IMR-90 (cell line): ENCODE data around the gene GIMAP8. TPM values are rescaled to one million over a fixed set of nuclear protein-coding genes. Genes with fewer than 3 reads are reported as not detected.

Source experiments
- ATAC-seq: fragments of 200-7000 bp; cut with Tn5 transposase; 2 replicates; pipeline ENCODE4 v1.9.1; 2020; ENCODE audit warnings: low read depth, mild to moderate bottlenecking, moderate library complexity
- BruUV-seq: library from RNA; stranded (reverse); fragments of 400-500 nt; replicated peaks from 2 replicates; lab custom pipeline; 2021; lab: Mats Ljungman, UMichigan
- CTCF ChIA-PET: fragments of 300-600 bp; formaldehyde crosslinking; extraction: SDS; loops from one replicate; lab custom pipeline; 2021; ENCODE audit warnings: antibody characterized with exemption; lab: Yijun Ruan, JAX
- POLR2A ChIA-PET: fragments of 300-600 bp; sonication (Branson Sonifier 250); formaldehyde crosslinking; loops from one replicate; lab custom pipeline; 2022; ENCODE audit warnings: antibody characterized with exemption; ENCODE audit not compliant: unreplicated experiment; lab: Charles Lee
- DNase-seq: peaks from one replicate; pipeline ENCODE4 v3.0.0; 2013
- H2AFZ ChIP-seq: replicated peaks from 2 replicates; pipeline ENCODE3; 2013; ENCODE audit warnings: low read length, mild to moderate bottlenecking; ENCODE audit not compliant: poor library complexity
- H2AK5ac ChIP-seq: 2 replicates; pipeline ENCODE4 v1.6.1; 2013; ENCODE audit warnings: low read depth, low read length, inconsistent platforms
- H2AK9ac ChIP-seq: replicated peaks from 2 replicates; pipeline ENCODE3; 2013; ENCODE audit warnings: mild to moderate bottlenecking, low read depth, low read length, moderate library complexity; ENCODE audit not compliant: poor library complexity
- H2BK120ac ChIP-seq: 2 replicates; pipeline ENCODE4 v1.6.1; 2013; ENCODE audit warnings: low read depth, low read length, inconsistent platforms
- H2BK15ac ChIP-seq: 3 replicates; pipeline ENCODE4 v1.6.1; 2013; ENCODE audit warnings: low read depth, low read length, inconsistent platforms
- H2BK20ac ChIP-seq: 2 replicates; pipeline ENCODE4 v1.6.1; 2013; ENCODE audit warnings: low read depth, mild to moderate bottlenecking, inconsistent platforms, low read length, moderate library complexity
- H2BK5ac ChIP-seq: 2 replicates; pipeline ENCODE4 v1.6.1; 2013; ENCODE audit warnings: mild to moderate bottlenecking, low read depth, low read length, inconsistent platforms; ENCODE audit not compliant: poor library complexity, severe bottlenecking
- H3K14ac ChIP-seq: replicated peaks from 2 replicates; pipeline ENCODE4 v1.6.1; 2013; ENCODE audit warnings: low read depth, low read length, inconsistent platforms
- H3K18ac ChIP-seq: 2 replicates; pipeline ENCODE4 v1.6.1; 2013; ENCODE audit warnings: low read depth, low read length, control low read depth
- H3K23ac ChIP-seq: 2 replicates; pipeline ENCODE4 v1.6.1; 2013; ENCODE audit warnings: low read depth, low read length, inconsistent platforms
- H3K27ac ChIP-seq: 2 replicates; pipeline ENCODE4 v1.5.1; 2013; ENCODE audit warnings: mild to moderate bottlenecking, control low read depth, low read length; ENCODE audit not compliant: insufficient read depth
- H3K27me3 ChIP-seq: 2 replicates; pipeline ENCODE4 v1.6.1; 2013; ENCODE audit warnings: low read length; ENCODE audit not compliant: control insufficient read depth, insufficient read depth
- H3K36me3 ChIP-seq: 2 replicates; pipeline ENCODE4 v1.6.1; 2013; ENCODE audit warnings: low read length, mixed read lengths; ENCODE audit not compliant: control insufficient read depth, insufficient read depth
- H3K4ac ChIP-seq: 2 replicates; pipeline ENCODE4 v1.6.1; 2013; ENCODE audit warnings: low read depth, low read length, inconsistent platforms
- H3K4me1 ChIP-seq: 2 replicates; pipeline ENCODE4 v1.6.1; 2013; ENCODE audit warnings: low read length, mixed read lengths; ENCODE audit not compliant: control insufficient read depth, insufficient read depth
- H3K4me2 ChIP-seq: 2 replicates; pipeline ENCODE4 v1.6.1; 2013; ENCODE audit warnings: low read depth, mild to moderate bottlenecking, control low read depth, low read length, moderate library complexity
- H3K4me3 ChIP-seq: 2 replicates; pipeline ENCODE4 v1.5.1; 2013; ENCODE audit warnings: low read depth, mild to moderate bottlenecking, control low read depth, low read length, moderate library complexity; ENCODE audit not compliant: insufficient read depth
- H3K56ac ChIP-seq: 2 replicates; pipeline ENCODE4 v1.6.1; 2013; ENCODE audit warnings: low read length, inconsistent platforms; ENCODE audit not compliant: insufficient read depth; ENCODE audit errors: extremely low read depth
- H3K79me1 ChIP-seq, 2 experiments: 2 replicates each; pipeline ENCODE4 v1.6.1; 2013; ENCODE audit warnings: low read length in 2 of 2, inconsistent platforms in 1 of 2, low read depth in 1 of 2
- H3K9ac ChIP-seq: 2 replicates; pipeline ENCODE4 v1.6.1; 2013; ENCODE audit warnings: low read depth, low read length, control low read depth
- H3K9me1 ChIP-seq: 2 replicates; pipeline ENCODE4 v1.6.1; 2013; ENCODE audit warnings: low read length, inconsistent platforms; ENCODE audit not compliant: insufficient read depth
- H3K9me3 ChIP-seq: 2 replicates; pipeline ENCODE4 v1.6.1; 2013; ENCODE audit warnings: low read length; ENCODE audit not compliant: control insufficient read depth, insufficient read depth
- H4K20me1 ChIP-seq: 2 replicates; pipeline ENCODE4 v1.6.1; 2013; ENCODE audit warnings: low read length, inconsistent platforms; ENCODE audit not compliant: insufficient read depth
- H4K5ac ChIP-seq: 2 replicates; pipeline ENCODE4 v1.6.1; 2013; ENCODE audit warnings: mild to moderate bottlenecking, low read depth, low read length, control low read depth
- H4K8ac ChIP-seq, 2 experiments: 2 replicates each; pipeline ENCODE4 v1.6.1; 2013; ENCODE audit warnings: low read depth in 2 of 2, low read length in 2 of 2, control low read depth in 1 of 2, inconsistent platforms in 1 of 2
- H4K91ac ChIP-seq: 2 replicates; pipeline ENCODE4 v1.6.1; 2013; ENCODE audit warnings: low read depth, low read length, inconsistent platforms; ENCODE audit not compliant: insufficient read depth
- CHD1 ChIP-seq: IDR thresholded peaks from 2 replicates; pipeline ENCODE4 v1.6.1; 2012; ENCODE audit warnings: low read depth, low read length, improper control_type of control experiment
- FOS ChIP-seq: fragments of 150-350 bp; IDR thresholded peaks from 2 replicates; pipeline ENCODE4 v1.6.1; 2016; ENCODE audit warnings: low read depth, low read length
- MAFK ChIP-seq: IDR thresholded peaks from 2 replicates; pipeline ENCODE4 v1.6.1; 2012; ENCODE audit warnings: low read depth, low read length, improper control_type of control experiment
- MAZ ChIP-seq: IDR thresholded peaks from 2 replicates; pipeline ENCODE4 v1.6.1; 2012; ENCODE audit warnings: low read depth, mild to moderate bottlenecking, low read length, improper control_type of control experiment, moderate library complexity, borderline replicate concordance
- POLR2A ChIP-seq: IDR thresholded peaks from 2 replicates; pipeline ENCODE4 v1.6.1; 2012; ENCODE audit warnings: mild to moderate bottlenecking, low read depth, low read length
- RAD21 ChIP-seq: IDR thresholded peaks from 2 replicates; pipeline ENCODE4 v1.6.1; 2012; ENCODE audit warnings: low read length, improper control_type of control experiment
- SMC3 ChIP-seq: fragments of 150-350 bp; IDR thresholded peaks from 2 replicates; pipeline ENCODE4 v1.6.1; 2016; ENCODE audit warnings: low read depth, mild to moderate bottlenecking, antibody characterized with exemption, low read length, moderate library complexity
- WGBS, 2 experiments: methylation state at CpG; one replicate each; pipeline versions ENCODE4 v1.1.5 to v1.1.7; 2013; ENCODE audit warnings: missing lambda C conversion rate in 2 of 2; ENCODE audit not compliant: insufficient read length in 1 of 2; ENCODE audit errors: extremely low coverage in 2 of 2; 5-methylcytosine and 5-hydroxymethylcytosine counted together
- dilution Hi-C: fragments of 300-500 bp; cut with HindIII; formaldehyde crosslinking; loops from one replicate; pipeline ENCODE4 v1.14.3; 2018; ENCODE audit warnings: low sequenced_read_pairs; ENCODE audit not compliant: unreplicated experiment
- in situ Hi-C: fragments of 300-500 bp; cut with MboI; formaldehyde crosslinking; loops from 3 replicates; pipeline ENCODE4 v1.14.3; 2019; ENCODE audit warnings: low sequenced_read_pairs, inconsistent platforms, mixed read lengths
- intact Hi-C: fragments of 100-400 bp; cut with micrococcal nuclease; formaldehyde crosslinking; loops from 2 replicates; pipeline ENCODE4 v1.10.0; 2022
- polyA plus RNA-seq, 3 experiments: library from polyadenylated mRNA; depleted of rRNA; stranded (reverse); fragments of >200 nt; gene quantifications; 2 replicates each; pipeline ENCODE4 v1.2.3, GENCODE V29; 2012; ENCODE audit warnings: low replicate concordance in 1 of 3
- total RNA-seq: library from RNA; depleted of rRNA; stranded (reverse); fragments of >200 nt; gene quantifications from 2 replicates; pipeline ENCODE4 v1.2.3, GENCODE V29; 2012
- TF ChIP-seq, protein P1 (sequence below): conservative IDR thresholded peaks from 2 replicates; pipeline ENCODE4 v1.5.1; 2012; ENCODE audit warnings: mild to moderate bottlenecking, low read depth, low read length, improper control_type of control experiment
- TF ChIP-seq, protein P2 (sequence below): fragments of 150-350 bp; IDR thresholded peaks from 2 replicates; pipeline ENCODE4 v1.6.1; 2016; ENCODE audit warnings: low read depth, mild to moderate bottlenecking, low read length, moderate library complexity, borderline replicate concordance

The GIMAP8 gene
- total and polyA plus RNA-seq, 2 of the 4 experiments (the other 2 are of a cell fraction), result not detected

DNA sequence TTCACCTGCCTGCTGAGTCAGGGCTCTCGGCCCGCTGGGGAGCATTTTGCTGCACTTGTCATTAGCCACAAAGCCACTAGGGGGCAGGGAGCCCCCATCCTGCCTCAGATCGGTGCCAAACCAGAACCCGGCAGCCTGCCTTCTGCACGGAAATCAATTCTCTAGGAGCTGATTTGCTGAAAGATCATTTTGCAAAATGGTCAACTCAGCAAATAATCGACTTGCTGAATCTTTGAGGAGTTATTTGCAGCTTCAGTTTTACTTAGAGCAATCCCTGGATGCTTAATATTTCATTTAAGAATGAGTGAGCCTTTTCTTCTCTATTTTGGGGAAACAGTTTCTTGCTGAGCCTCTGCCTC is 1.7 kb upstream of the GIMAP8 start:
- H4K5ac ChIP-seq, result no peak overlapping the region
- CTCF ChIA-PET, result interaction anchor here (0.6 to 1.0 kb wide), 6 partner anchors 17 to 537 kb away, joined by 3 to 5 read pairs (median 4); no protein-coding TSS in a partner anchor
- no peak overlapping the region for H2AK5ac ChIP-seq
- POLR2A ChIA-PET, result no interaction called here
- H3K9me1 ChIP-seq, result no peaks in the 10 kb centered on the region
- no peak overlapping the region for H3K27ac ChIP-seq
- BruUV-seq, result no TSS peak
- no peak overlapping the region for H4K91ac ChIP-seq
- no peak overlapping the region for H3K4ac ChIP-seq
- no peak overlapping the region for H3K18ac ChIP-seq
- no peak overlapping the region for H3K4me2 ChIP-seq
- peaks cover 20% of the 10 kb centered on the region; the same call in 1 of the 2 replicates for H3K27me3 ChIP-seq
- H3K56ac ChIP-seq, result no peak overlapping the region
- intact Hi-C loops, result loop anchor here (1.0 kb wide), 2 partner anchors 429 to 540 kb away; no protein-coding TSS in a partner anchor
- no peaks in the 10 kb centered on the region for H3K36me3 ChIP-seq
- peak; percentile 96 for ATAC-seq
- H2BK120ac ChIP-seq, result no peak overlapping the region
- H3K4me1 ChIP-seq, result no peaks in the 10 kb centered on the region
- in situ Hi-C loops, result no loop called here
- TF ChIP-seq MAFK, result peak; percentile 96
- TF ChIP-seq, protein P1, sequence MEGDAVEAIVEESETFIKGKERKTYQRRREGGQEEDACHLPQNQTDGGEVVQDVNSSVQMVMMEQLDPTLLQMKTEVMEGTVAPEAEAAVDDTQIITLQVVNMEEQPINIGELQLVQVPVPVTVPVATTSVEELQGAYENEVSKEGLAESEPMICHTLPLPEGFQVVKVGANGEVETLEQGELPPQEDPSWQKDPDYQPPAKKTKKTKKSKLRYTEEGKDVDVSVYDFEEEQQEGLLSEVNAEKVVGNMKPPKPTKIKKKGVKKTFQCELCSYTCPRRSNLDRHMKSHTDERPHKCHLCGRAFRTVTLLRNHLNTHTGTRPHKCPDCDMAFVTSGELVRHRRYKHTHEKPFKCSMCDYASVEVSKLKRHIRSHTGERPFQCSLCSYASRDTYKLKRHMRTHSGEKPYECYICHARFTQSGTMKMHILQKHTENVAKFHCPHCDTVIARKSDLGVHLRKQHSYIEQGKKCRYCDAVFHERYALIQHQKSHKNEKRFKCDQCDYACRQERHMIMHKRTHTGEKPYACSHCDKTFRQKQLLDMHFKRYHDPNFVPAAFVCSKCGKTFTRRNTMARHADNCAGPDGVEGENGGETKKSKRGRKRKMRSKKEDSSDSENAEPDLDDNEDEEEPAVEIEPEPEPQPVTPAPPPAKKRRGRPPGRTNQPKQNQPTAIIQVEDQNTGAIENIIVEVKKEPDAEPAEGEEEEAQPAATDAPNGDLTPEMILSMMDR, result peak; percentile 80
- peak; percentile 61 for TF ChIP-seq RAD21
- TF ChIP-seq CHD1, result no peak
- TF ChIP-seq FOS, result no peak
- TF ChIP-seq MAZ, result peak; percentile 29; the same call in 1 of the 2 replicates
- TF ChIP-seq, protein P2, sequence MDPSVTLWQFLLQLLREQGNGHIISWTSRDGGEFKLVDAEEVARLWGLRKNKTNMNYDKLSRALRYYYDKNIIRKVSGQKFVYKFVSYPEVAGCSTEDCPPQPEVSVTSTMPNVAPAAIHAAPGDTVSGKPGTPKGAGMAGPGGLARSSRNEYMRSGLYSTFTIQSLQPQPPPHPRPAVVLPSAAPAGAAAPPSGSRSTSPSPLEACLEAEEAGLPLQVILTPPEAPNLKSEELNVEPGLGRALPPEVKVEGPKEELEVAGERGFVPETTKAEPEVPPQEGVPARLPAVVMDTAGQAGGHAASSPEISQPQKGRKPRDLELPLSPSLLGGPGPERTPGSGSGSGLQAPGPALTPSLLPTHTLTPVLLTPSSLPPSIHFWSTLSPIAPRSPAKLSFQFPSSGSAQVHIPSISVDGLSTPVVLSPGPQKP, result no peak
- no peak for TF ChIP-seq POLR2A
- TF ChIP-seq SMC3, result peak; percentile 45; the same call in 1 of the 2 replicates
- peak; percentile 55 for DNase-seq
- 5% methylated on average over 4 of the region's 6 CpGs; no CpG with 5 or more reads in 1 of the 2 experiments for WGBS, 2 experiments
- no peak overlapping the region for H2BK20ac ChIP-seq
- no peaks in the 10 kb centered on the region for H3K9me3 ChIP-seq
- H2AFZ ChIP-seq, result no peak overlapping the region
- no peaks in the 10 kb centered on the region for H4K20me1 ChIP-seq
- H3K23ac ChIP-seq, result no peak overlapping the region
- H4K8ac ChIP-seq, result no peak overlapping the region
- dilution Hi-C loops, result no loop called here
- H3K79me1 ChIP-seq, result no peaks in the 10 kb centered on the region
- H2AK9ac ChIP-seq, result no peak overlapping the region
- no peak overlapping the region for H2BK15ac ChIP-seq
- no peak overlapping the region for H3K14ac ChIP-seq
- no peak overlapping the region for H3K4me3 ChIP-seq
- H3K9ac ChIP-seq, result no peak overlapping the region
- no peak overlapping the region for H2BK5ac ChIP-seq
